Measurements from ENCODE around the gene MAPKAP1.

Gene MAPKAP1

GRCh38 chr9:125637241-125637640, 69.8 kb downstream of the MAPKAP1 start:
- DNase-seq = no peak

- no peak for DNase-seq
These were observed 71.1 kb downstream of the MAPKAP1 start for GRCh38 chr9:125635888-125636287.

- no peak for DNase-seq
These were observed 72.8 kb downstream of the MAPKAP1 start for GRCh38 chr9:125634040-125634717.

- no peak for DNase-seq
These were observed 73.8 kb downstream of the MAPKAP1 start for GRCh38 chr9:125633116-125633745.

GRCh38 chr9:125632321-125633115, 74.5 kb downstream of the MAPKAP1 start:
- DNase-seq = peak in 1 of 2 donors; percentile 90

GRCh38 chr9:125631391-125632085, 75.5 kb downstream of the MAPKAP1 start:
- peak in 1 of 2 donors; percentile 14 for DNase-seq

GRCh38 chr9:125630436-125630835, 76.6 kb downstream of the MAPKAP1 start:
- no peak for DNase-seq

- peak in 1 of 2 donors; percentile 42 for DNase-seq
These were observed 77.6 kb downstream of the MAPKAP1 start for GRCh38 chr9:125629446-125629845.

- DNase-seq = no peak
These were observed 80.8 kb downstream of the MAPKAP1 start for GRCh38 chr9:125626187-125626586.

GRCh38 chr9:125621170-125621569, 85.8 kb downstream of the MAPKAP1 start:
- no peak for DNase-seq

GRCh38 chr9:125620216-125620615, 86.8 kb downstream of the MAPKAP1 start:
- DNase-seq = no peak

- no peak for DNase-seq
These were observed 89.9 kb downstream of the MAPKAP1 start for GRCh38 chr9:125617087-125617486.

- DNase-seq = no peak
These were observed 93.9 kb downstream of the MAPKAP1 start for GRCh38 chr9:125613141-125613540.

GRCh38 chr9:125612616-125613015, 94.4 kb downstream of the MAPKAP1 start:
- DNase-seq = no peak

- no peak for DNase-seq
These were observed 95.8 kb downstream of the MAPKAP1 start for GRCh38 chr9:125611121-125611765.

- no peak for DNase-seq
These were observed 97.3 kb downstream of the MAPKAP1 start for GRCh38 chr9:125609744-125610143.

GRCh38 chr9:125608489-125609224, 98.4 kb downstream of the MAPKAP1 start:
- DNase-seq = no peak

- DNase-seq = no peak
These were observed 102.8 kb downstream of the MAPKAP1 start for GRCh38 chr9:125604196-125604595.

GRCh38 chr9:125603478-125604021, 103.5 kb downstream of the MAPKAP1 start:
- no peak for DNase-seq

- no peak for DNase-seq
These were observed 105.0 kb downstream of the MAPKAP1 start for GRCh38 chr9:125601961-125602360.

- DNase-seq = no peak
These were observed 106.8 kb downstream of the MAPKAP1 start for GRCh38 chr9:125600194-125600593.

GRCh38 chr9:125594223-125594610, 112.8 kb downstream of the MAPKAP1 start:
- no peak for DNase-seq

All from bone marrow (tissue), 2 donors.